ENCODE results near the gene AGAP1. TPM values are rescaled to one million over a fixed set of nuclear protein-coding genes. Genes with fewer than 3 reads are reported as not detected.
A peak's percentile ranks its signal among the peaks of the same experiment; 100 is the strongest.

The AGAP1 gene
- total RNA-seq, 1 donor from 2014 or later: 21.1 TPM

GRCh38 chr2:235502336-235502735 lies 8.5 kb downstream of the AGAP1 start:
- no peaks in the 10 kb centered on the region for H3K27me3 ChIP-seq
- H3K4me3 ChIP-seq: no peak overlapping the region
- no peaks in the 10 kb centered on the region for H3K9me3 ChIP-seq
- peaks cover 21% of the 10 kb centered on the region for H3K4me1 ChIP-seq
- intact Hi-C loops (cut with DNase I): no loop called here
- no peaks in the 10 kb centered on the region for H3K36me3 ChIP-seq
- no peak for TF ChIP-seq POLR2AphosphoS5 (IDR thresholded peaks at IDR 0.05; ENCODE audit: insufficient read depth in 1 of 2, low read depth in 1 of 2)
- no peak for TF ChIP-seq POLR2A (IDR thresholded peaks at IDR 0.05)
- TF ChIP-seq CTCF (IDR thresholded peaks at IDR 0.05): no peak
- peak overlapping the region; percentile 44 for H3K27ac ChIP-seq
- DNase-seq (ENCODE audit: extremely low spot score in 2 of 2): no peak

GRCh38 chr2:235504441-235505180 lies 10.8 kb downstream of the AGAP1 start:
- intact Hi-C loops (cut with DNase I): no loop called here
- TF ChIP-seq POLR2AphosphoS5 (IDR thresholded peaks at IDR 0.05; ENCODE audit: insufficient read depth in 1 of 2, low read depth in 1 of 2) (no peak), CTCF (IDR thresholded peaks at IDR 0.05) (no peak), POLR2A (IDR thresholded peaks at IDR 0.05) (no peak)
- Histone ChIP-seq H3K4me1 (peaks cover 21% of the 10 kb centered on the region), H3K4me3 (no peak overlapping the region), H3K27me3 (no peaks in the 10 kb centered on the region), H3K9me3 (no peaks in the 10 kb centered on the region), H3K36me3 (no peaks in the 10 kb centered on the region), H3K27ac (no peak overlapping the region)
- DNase-seq (ENCODE audit: extremely low spot score in 2 of 2): no peak

DNA sequence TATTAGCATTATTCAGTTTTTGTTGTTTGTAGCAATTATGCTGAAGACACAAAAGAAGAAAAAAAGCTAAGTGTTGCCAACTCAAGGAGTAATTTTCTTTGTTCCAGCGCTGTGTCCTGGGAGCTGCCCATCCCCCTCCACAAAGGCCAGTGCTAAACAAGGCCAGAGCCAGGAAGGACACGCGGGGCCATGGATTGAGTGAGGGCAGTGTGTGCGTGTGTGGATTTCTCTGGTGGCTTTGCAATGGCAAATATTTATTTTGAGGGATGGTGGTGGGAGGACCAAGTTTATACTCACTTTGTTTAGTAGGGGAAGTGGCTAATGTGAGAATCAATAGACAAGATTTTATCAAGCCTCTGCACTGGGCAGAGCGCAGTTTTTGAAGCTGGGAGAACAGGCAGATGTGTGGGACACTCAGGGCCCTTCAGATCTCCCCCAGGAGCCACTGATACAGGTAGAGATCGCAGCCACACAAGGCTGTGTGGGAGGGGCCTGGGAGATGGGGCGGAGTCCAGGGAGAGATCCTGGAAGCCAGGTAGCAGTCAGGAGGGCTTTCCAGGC lies 11.4 kb downstream of the AGAP1 start:
- DNase-seq (ENCODE audit: extremely low spot score in 2 of 2): no peak
- Histone ChIP-seq H3K27me3 (no peaks in the 10 kb centered on the region), H3K4me1 (peaks cover 21% of the 10 kb centered on the region), H3K4me3 (no peak overlapping the region), H3K36me3 (no peaks in the 10 kb centered on the region), H3K27ac (no peak overlapping the region), H3K9me3 (no peaks in the 10 kb centered on the region)
- intact Hi-C loops (cut with DNase I): no loop called here
- TF ChIP-seq POLR2AphosphoS5 (IDR thresholded peaks at IDR 0.05; ENCODE audit: insufficient read depth in 1 of 2, low read depth in 1 of 2) (no peak), CTCF (IDR thresholded peaks at IDR 0.05) (no peak), POLR2A (IDR thresholded peaks at IDR 0.05) (no peak)

- TF ChIP-seq POLR2A (IDR thresholded peaks at IDR 0.05) (no peak), POLR2AphosphoS5 (IDR thresholded peaks at IDR 0.05; ENCODE audit: insufficient read depth in 1 of 2, low read depth in 1 of 2) (no peak), CTCF (IDR thresholded peaks at IDR 0.05) (no peak)
- H3K4me3 ChIP-seq: no peak overlapping the region
- H3K9me3 ChIP-seq: no peaks in the 10 kb centered on the region
- no peaks in the 10 kb centered on the region for H3K27me3 ChIP-seq
- intact Hi-C loops (cut with DNase I): no loop called here
- no peak for DNase-seq (ENCODE audit: extremely low spot score in 2 of 2)
- no peak overlapping the region for H3K27ac ChIP-seq
- H3K4me1 ChIP-seq: peaks cover 18% of the 10 kb centered on the region
- H3K36me3 ChIP-seq: no peaks in the 10 kb centered on the region
Measured at GRCh38 chr2:235506291-235506996, 12.6 kb downstream of the AGAP1 start.

All from vagina (tissue), 2 donors.